Measurements from ENCODE around the gene MSL2.
A peak's percentile ranks its signal among the peaks of the same experiment; 100 is the strongest.
"Not testable (repeated sequence)": the region's sequence is repeated elsewhere in the genome, so short reads cannot be mapped to it uniquely, and the experiment has no call there.

Gene MSL2, protein sequence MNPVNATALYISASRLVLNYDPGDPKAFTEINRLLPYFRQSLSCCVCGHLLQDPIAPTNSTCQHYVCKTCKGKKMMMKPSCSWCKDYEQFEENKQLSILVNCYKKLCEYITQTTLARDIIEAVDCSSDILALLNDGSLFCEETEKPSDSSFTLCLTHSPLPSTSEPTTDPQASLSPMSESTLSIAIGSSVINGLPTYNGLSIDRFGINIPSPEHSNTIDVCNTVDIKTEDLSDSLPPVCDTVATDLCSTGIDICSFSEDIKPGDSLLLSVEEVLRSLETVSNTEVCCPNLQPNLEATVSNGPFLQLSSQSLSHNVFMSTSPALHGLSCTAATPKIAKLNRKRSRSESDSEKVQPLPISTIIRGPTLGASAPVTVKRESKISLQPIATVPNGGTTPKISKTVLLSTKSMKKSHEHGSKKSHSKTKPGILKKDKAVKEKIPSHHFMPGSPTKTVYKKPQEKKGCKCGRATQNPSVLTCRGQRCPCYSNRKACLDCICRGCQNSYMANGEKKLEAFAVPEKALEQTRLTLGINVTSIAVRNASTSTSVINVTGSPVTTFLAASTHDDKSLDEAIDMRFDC

DNA sequence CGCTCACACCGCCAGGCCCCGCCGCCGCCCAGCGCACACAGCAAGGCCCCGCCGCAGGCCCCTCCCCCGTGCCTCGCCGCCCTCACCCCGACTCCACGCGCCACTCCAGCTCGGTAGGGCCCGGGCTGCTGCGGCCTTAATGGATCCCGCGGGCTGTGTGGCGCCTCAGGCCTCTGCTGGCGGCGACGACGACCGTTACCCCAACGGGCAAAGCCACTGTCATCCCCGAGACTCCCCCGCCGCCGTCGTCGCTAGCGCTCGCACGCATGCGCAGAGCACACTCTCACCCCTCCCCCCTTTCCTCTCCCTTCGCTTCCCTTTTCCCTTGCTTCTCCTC lies at the start of gene MSL2:
Gene MSL2 (minus strand): TSS at position 272 of the 337 bp plus-strand sequence. CDS start 1,222 bp downstream, outside the sequence.
- DNase-seq (ENCODE audit: low read depth) = no peak

DNA sequence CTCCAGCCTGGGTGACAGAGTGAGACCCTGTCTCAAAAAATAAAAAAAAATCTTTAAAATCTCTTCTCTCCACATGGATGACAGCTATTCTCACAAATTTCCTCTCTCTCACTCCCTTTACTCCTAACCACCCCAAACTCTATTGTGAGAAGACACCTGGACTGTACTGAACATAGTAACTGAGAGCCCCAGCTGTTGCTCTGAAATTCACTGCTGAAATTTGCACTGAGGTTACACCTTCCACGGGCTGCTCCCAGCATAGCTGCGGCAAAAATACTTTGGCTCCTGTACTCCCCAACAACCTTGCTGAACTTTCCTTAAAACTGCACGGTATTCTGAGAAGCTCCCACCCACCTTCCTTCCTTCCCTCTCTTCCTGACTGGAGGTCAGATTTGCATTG lies 49.6 kb upstream of the MSL2 start:
- DNase-seq (ENCODE audit: low read depth) = no peak

DNA sequence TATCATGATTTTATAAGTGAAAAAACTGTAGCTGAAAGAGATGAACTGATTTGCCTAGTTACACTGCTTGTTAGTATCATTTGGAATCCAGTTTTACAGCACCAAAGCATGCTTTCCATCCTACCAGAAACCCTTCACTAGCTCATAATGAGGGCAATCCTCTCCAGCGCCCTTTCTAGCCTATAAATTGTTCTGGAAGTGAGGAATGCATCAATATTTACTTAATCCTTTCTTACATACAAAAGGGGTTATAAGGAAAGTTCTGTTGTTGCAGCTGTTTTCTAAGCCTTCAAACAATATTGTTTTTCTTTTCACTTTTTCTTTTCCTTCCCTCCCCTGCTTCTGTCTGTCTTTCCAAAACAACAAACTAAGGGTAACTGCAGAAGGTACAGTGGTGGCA lies 43.0 kb upstream of the MSL2 start:
- DNase-seq (ENCODE audit: low read depth) = no peak

DNA sequence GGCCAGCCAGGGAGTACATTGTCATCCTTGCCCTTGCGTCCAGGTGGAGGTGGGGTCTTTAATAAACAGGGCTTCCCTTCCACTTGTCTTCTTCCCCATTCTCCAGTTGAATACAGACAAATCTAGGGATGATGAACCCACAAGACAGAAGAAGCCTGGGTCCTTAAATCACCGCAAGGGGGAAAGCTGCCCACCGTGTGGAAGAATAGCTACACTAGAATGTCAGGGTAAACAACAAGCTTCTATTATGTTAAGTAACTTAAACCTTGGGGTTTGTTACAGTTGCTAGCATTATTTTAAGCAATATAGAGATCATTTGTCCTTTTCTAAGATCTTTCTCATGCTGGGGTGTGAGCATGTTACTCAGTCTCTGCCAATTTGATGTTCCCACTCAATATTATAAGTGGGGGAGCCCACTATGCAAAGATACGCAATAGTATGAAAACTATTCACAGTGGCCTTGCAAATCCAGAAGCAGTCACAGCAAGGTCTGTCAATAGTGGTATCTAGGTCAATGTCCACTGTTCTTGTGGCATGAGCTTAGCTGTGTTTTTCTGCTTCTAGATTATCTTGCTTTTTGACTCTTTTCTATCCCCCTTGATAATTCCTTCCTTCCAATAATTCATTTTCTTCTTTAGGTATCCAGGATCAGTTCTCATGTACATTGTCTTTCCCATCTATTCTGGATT lies 42.0 kb upstream of the MSL2 start:
- no peak for DNase-seq (ENCODE audit: low read depth)

- no peak for DNase-seq (ENCODE audit: low read depth)
Measured at GRCh38 chr3:136237103-136237502, 41.0 kb upstream of the MSL2 start.

DNA sequence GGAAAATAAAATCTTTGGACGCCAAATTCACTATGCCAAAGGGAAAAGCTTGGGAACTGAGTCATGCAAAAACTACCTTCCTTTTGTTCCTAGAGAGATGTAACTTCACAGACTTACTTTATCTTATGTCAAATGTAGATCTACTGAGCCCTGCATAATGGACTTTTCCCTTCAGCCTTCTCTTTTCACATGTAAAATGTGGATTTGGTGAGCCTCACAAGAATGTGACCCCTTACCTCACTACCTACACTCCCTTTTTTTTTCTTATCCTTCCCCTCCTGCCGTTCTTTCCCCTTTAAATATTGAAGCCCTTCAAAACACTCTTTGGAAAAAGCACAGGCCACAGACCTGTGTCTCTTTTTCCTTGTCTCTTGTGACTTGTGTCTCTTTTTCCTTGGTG lies 40.0 kb upstream of the MSL2 start:
- DNase-seq (ENCODE audit: low read depth) = no peak

GRCh38 chr3:136235545-136235944 lies 39.4 kb upstream of the MSL2 start:
- no peak for DNase-seq (ENCODE audit: low read depth)

DNA sequence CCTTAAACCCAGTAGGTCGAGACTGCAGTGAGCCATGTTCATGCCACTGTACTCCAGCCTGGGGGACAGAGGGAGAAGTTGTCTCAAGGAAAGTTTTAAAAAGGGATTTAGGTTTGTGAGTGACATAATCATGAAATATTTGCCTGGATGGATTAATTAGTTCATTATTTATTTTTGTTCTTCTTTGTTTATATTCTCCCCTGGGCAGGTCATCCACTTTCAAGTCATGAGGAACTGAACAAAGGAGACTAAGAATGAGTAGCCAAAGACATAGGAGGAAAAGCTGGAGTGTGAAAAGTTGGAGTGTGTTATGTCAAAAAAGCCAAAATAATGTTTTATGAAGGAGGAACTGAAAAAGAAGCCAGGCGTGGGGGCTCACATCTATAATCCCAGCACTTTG lies 36.3 kb upstream of the MSL2 start:
- no peak for DNase-seq (ENCODE audit: low read depth)

DNA sequence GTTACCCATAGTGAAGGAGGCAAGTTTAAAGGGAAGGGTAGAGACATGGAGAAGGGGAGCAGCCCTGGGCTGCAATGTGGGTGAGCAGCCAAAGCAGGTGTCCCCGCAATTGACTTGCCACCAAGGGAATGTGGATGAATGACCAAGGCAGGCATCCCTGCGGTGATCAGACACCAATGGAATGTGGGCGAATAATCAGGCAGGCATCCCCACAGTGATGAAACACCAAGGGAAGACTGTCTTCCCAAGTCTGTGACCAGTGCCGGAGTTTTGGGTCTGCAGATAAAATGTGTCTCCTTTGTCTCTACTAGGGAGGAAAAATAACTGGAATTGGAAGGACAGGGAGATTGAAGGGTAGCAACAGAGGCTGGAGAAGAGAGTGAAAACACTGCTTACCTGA lies 26.6 kb upstream of the MSL2 start:
- DNase-seq (ENCODE audit: low read depth) = peak; percentile 51

GRCh38 chr3:136211547-136211946 lies 15.4 kb upstream of the MSL2 start:
- DNase-seq (ENCODE audit: low read depth) = no peak

DNA sequence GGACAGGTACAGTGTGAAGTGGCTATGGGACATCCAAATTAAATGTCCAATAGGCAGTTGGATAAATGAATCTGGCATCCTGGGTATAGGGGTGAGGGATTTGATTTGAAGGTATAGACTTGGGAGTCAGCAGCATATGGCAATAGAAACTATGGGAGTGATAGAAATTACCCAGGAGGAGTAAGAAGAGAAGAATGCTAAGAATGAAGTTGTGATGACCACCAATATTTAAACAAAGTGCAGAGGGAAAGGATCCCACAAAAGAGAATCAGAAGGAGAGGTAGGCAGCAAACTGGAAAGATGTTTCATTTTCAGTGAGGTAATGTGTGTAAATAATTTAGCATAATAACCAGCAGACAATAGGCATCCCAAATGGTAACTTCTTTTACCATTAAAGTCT lies 13.8 kb upstream of the MSL2 start:
- peak; percentile 50 for DNase-seq (ENCODE audit: low read depth)

GRCh38 chr3:136207489-136208115 lies 11.5 kb upstream of the MSL2 start:
- no peak for DNase-seq (ENCODE audit: low read depth)

DNA sequence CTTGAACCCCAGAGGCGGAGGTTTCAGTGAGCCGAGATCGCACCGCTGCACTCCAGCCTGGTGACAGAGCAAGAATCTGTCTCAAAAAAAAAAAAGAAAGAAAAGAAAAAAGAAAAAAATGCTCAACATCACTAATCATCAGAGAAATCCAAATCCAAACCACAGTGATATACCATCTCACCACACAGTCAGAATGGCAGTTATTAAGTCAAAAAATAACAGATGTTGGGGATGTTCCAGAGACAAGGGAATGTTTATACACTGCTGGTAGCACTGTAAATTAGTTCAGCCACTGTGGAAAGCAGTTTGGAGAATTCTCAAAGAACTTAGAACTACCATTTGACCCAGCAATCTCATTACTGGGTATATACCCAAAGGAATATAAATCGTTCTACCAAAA lies 3.1 kb upstream of the MSL2 start:
- peak; percentile 41 for DNase-seq (ENCODE audit: low read depth)

GRCh38 chr3:136198462-136199078 lies 2.4 kb upstream of the MSL2 start:
- not testable (repeated sequence) for DNase-seq (ENCODE audit: low read depth)

DNA sequence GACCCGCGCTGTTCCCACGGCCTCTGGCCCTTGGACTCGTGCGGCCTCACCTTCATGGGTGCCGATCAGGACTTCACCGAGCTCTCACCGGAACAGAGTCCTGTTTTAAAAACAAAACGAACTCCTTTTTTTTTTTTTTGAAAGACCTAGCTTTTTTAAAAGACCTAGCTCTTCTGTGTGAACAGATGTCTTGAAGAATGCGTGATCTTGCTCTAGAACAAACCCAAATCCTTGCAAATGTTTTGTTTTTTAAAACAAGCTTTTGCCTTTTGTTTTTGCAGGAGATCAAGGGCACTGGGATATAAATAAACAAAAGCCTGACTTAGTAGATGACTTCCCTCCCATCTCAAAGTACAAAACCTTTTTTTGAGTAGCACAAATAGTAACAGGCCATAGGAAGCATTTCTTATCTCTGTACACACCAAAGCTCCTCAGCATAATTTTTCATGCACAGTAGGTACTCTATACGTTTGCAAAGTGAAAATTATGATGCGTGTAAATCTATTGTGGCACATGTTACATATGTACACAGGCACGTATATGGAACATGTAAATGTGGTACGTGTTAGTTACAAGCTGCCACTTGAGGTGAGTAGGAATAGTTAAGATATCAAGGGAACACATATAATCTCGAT lies 1.1 kb upstream of the MSL2 start:
- DNase-seq (ENCODE audit: low read depth) = no peak

- DNase-seq (ENCODE audit: low read depth) = peak; percentile 99
Measured at GRCh38 chr3:136196401-136197158, 445 bp upstream of the MSL2 start.

DNA sequence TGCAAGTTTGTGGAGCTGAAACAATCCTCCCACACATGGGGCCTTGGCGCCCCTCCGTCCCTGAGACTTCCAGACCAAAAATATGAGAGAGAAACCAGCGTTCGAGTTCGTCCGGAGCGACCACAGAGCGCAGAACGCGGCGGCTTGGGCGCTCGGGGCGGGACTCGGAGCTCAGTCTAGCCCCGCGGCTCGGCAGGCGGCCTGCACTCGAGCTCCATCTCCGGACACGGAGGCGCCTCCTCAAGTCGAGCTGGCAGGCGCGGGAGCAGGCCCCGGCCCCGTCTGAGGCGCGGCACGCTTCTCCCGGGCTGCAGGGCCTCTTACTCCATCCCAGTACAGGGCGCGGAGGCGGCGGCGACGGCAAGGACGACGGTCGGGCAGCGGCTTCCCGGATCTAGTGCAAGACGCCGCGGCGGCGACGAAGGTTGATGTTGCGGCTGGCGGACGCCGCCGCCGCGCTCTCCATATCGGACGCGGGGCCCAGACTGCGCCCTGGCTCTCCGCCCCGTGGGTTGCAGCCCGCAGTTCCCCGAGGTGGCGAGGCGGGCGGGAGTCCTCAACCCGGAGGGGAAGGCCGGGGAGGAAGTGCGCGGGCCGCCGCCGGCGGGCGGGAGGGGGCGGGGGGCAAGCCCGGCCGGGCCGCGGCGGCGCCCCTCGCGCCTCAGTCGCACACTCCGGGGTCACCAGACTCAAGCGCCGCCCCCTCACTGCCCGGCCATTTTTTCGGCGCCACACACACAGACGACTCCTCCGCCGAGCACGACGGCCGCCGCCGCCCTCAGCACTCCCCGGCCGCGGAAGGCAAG lies 674 bp downstream of the MSL2 start:
- DNase-seq (ENCODE audit: low read depth) = peak; percentile 67

DNA sequence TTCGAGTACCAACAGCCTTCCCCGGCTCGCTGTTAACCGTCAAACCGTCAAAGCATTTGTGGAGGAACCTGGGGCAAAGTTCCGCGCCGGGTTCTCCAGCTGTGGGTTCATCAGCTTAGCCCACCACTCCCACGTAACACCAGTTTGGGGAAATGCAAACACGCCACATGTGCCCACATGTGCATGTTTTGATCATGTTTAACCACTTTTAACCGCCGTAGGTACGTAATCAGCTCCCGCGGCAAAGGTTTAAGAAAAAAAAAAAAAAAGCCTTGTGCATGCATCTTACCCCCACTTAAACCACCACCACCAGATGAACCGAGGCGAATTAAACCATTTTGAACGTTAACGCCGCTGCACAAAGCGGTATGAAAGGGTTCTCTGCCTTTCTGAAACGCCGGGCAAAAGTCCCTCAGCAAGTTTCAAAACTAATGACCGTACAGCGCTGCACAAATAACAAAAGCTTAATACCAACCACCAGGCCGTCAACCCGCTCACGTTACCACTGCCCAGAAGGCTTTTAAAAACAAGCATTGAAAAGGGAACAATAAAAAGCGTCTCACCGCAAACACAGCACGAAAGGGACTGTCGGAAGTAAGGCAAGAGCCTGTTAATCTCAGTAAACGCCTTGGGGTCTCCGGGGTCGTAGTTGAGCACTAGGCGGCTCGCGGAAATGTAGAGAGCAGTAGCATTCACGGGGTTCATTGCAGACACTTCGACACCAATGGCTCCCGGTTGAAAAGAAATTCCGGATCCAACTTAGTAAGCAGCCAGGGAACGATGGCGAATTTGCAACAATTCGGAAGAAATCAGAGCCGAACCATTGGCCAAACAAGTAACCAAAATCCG lies 1.5 kb downstream of the MSL2 start:
- DNase-seq (ENCODE audit: low read depth) = peak; percentile 37
